Mesenchymal stem cell (in vitro differentiated cells and primary cell): ENCODE results near the gene NABP2.

Experiments
- DNase-seq: peaks from one replicate; pipeline ENCODE4 v3.0.0-alpha.2; 2013
- H2AFZ ChIP-seq: one replicate; pipeline ENCODE4 v1.6.1; 2013; ENCODE audit warnings: low read depth, mild to moderate bottlenecking, control low read depth, inconsistent platforms, low read length, moderate library complexity
- H2AK5ac ChIP-seq: 2 replicates; pipeline ENCODE4 v1.6.1; 2013; ENCODE audit warnings: low read length, moderate library complexity, mild to moderate bottlenecking, inconsistent platforms; ENCODE audit not compliant: severe bottlenecking
- H2BK120ac ChIP-seq: one replicate; pipeline ENCODE4 v1.6.1; 2013; ENCODE audit warnings: low read depth, mild to moderate bottlenecking, inconsistent platforms, low read length, moderate library complexity
- H2BK12ac ChIP-seq, 2 experiments: one replicate each; pipeline ENCODE4 v1.6.1; 2013; ENCODE audit warnings: inconsistent platforms in 2 of 2, low read length in 2 of 2, mild to moderate bottlenecking in 2 of 2, moderate library complexity in 2 of 2, control low read depth in 1 of 2
- H2BK15ac ChIP-seq: one replicate; pipeline ENCODE4 v1.6.1; 2013; ENCODE audit warnings: mild to moderate bottlenecking, low read depth, inconsistent platforms; ENCODE audit not compliant: poor library complexity, severe bottlenecking
- H2BK5ac ChIP-seq: 2 replicates; pipeline ENCODE4 v1.6.1; 2013; ENCODE audit warnings: low read depth, mild to moderate bottlenecking, low read length, control low read depth, inconsistent platforms; ENCODE audit not compliant: poor library complexity, severe bottlenecking
- H3K14ac ChIP-seq, 2 experiments: one replicate each; pipeline ENCODE4 v1.6.1; 2013; ENCODE audit warnings: inconsistent platforms in 2 of 2, low read length in 2 of 2, control low read depth in 1 of 2, mild to moderate bottlenecking in 1 of 2, moderate library complexity in 1 of 2
- H3K18ac ChIP-seq, 2 experiments: one replicate each; pipeline ENCODE4 v1.6.1; 2013; ENCODE audit warnings: inconsistent platforms in 2 of 2, low read length in 2 of 2, control low read depth in 1 of 2, low read depth in 1 of 2, mild to moderate bottlenecking in 1 of 2
- H3K23ac ChIP-seq, 2 experiments: one replicate each; pipeline ENCODE4 v1.6.1; 2013; ENCODE audit warnings: inconsistent platforms in 2 of 2, low read length in 2 of 2, mild to moderate bottlenecking in 2 of 2, moderate library complexity in 2 of 2, control low read depth in 1 of 2
- H3K27ac ChIP-seq: 2 replicates; pipeline ENCODE4 v1.5.1; 2013; ENCODE audit warnings: mild to moderate bottlenecking, moderate library complexity, low read length, control low read depth, inconsistent platforms; ENCODE audit not compliant: poor library complexity, severe bottlenecking
- H3K27me3 ChIP-seq, 2 experiments: 2 replicates each; pipeline versions ENCODE4 v1.6.1 to v1.7.0; 2013; ENCODE audit warnings: low read length in 2 of 2, mild to moderate bottlenecking in 2 of 2, moderate library complexity in 2 of 2, control low read depth in 1 of 2, inconsistent platforms in 1 of 2; ENCODE audit not compliant: control insufficient read depth in 1 of 2, insufficient read depth in 1 of 2
- H3K36me3 ChIP-seq, 2 experiments: 2 replicates each; pipeline versions ENCODE4 v1.6.1 to v1.7.0; 2013; ENCODE audit warnings: low read length in 2 of 2, control low read depth in 1 of 2, inconsistent platforms in 1 of 2, low read depth in 1 of 2, mild to moderate bottlenecking in 1 of 2; ENCODE audit not compliant: insufficient read depth in 2 of 2, control insufficient read depth in 1 of 2
- H3K4ac ChIP-seq, 2 experiments: one replicate each; pipeline ENCODE4 v1.6.1; 2013; ENCODE audit warnings: inconsistent platforms in 2 of 2, low read length in 2 of 2, mild to moderate bottlenecking in 2 of 2, moderate library complexity in 2 of 2, control low read depth in 1 of 2, low read depth in 1 of 2
- H3K4me1 ChIP-seq: 2 replicates; pipeline ENCODE4 v1.6.1; 2013; ENCODE audit warnings: low read depth, low read length, control low read depth; ENCODE audit not compliant: control insufficient read depth, insufficient read depth
- H3K4me2 ChIP-seq: 2 replicates; pipeline ENCODE4 v1.6.1; 2013; ENCODE audit warnings: low read length, mild to moderate bottlenecking, inconsistent platforms; ENCODE audit not compliant: poor library complexity, severe bottlenecking
- H3K4me3 ChIP-seq, 2 experiments: 2 replicates each; pipeline versions ENCODE4 v1.5.1 to v1.7.0; 2013; ENCODE audit warnings: low read length in 2 of 2, mild to moderate bottlenecking in 2 of 2, control low read depth in 1 of 2, low read depth in 1 of 2; ENCODE audit not compliant: insufficient read depth in 1 of 2
- H3K79me1 ChIP-seq: replicated peaks from 2 replicates; pipeline ENCODE4 v1.6.1; 2013; ENCODE audit warnings: mild to moderate bottlenecking, control low read depth, low read length, inconsistent platforms; ENCODE audit not compliant: poor library complexity, severe bottlenecking
- H3K9ac ChIP-seq: 2 replicates; pipeline ENCODE4 v1.7.0; 2013; ENCODE audit warnings: mild to moderate bottlenecking, low read length, moderate library complexity
- H3K9me3 ChIP-seq: 2 replicates; pipeline ENCODE4 v1.7.0; 2013; ENCODE audit warnings: mild to moderate bottlenecking, low read length; ENCODE audit not compliant: control insufficient read depth
- H4K8ac ChIP-seq: one replicate; pipeline ENCODE4 v1.6.1; 2013; ENCODE audit warnings: inconsistent platforms, mild to moderate bottlenecking, low read length, moderate library complexity
- H4K91ac ChIP-seq: one replicate; pipeline ENCODE4 v1.6.1; 2013; ENCODE audit warnings: mild to moderate bottlenecking, low read length, inconsistent platforms
- WGBS: methylation state at CpG from one replicate; pipeline ENCODE4 v1.1.7; 2013; ENCODE audit warnings: mixed read lengths; 5-methylcytosine and 5-hydroxymethylcytosine counted together

Gene NABP2

DNA sequence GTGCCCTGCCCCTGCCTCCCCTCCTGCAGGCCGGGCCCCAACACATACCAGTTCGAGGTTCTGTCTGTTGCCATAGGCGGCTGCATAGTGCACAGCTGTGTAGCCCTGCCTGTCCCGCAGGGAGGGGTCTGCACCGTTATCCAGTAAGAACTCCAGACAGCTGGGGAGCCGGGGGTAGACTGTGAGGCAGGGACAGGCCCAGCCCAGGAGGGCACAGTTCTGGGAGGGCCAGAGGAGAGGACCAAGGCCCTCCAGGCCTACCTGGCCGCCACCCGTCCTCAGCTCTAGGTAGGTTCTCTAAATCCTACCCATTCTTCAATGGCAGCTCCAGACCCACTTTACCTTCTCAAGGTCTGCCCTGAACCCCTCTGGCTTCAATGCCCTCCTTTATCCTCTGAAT lies 24.6 kb downstream of the NABP2 start:
- no peak overlapping the region for H3K4me3 ChIP-seq
- peaks cover 57% of the 10 kb centered on the region for H3K79me1 ChIP-seq
- H3K14ac ChIP-seq = no peak overlapping the region
- DNase-seq = no peak
- no peak overlapping the region for H2BK12ac ChIP-seq
- H2BK15ac ChIP-seq = peak overlapping the region; percentile 41
- H3K9ac ChIP-seq = no peak overlapping the region
- no peak overlapping the region for H3K18ac ChIP-seq
- H3K36me3 ChIP-seq = peaks cover 85 to 88% of the 10 kb centered on the region in 2 experiments
- H3K9me3 ChIP-seq = no peaks in the 10 kb centered on the region
- H3K27ac ChIP-seq = no peak overlapping the region
- no peak overlapping the region for H4K91ac ChIP-seq
- H2BK120ac ChIP-seq = no peak overlapping the region
- H3K27me3 ChIP-seq = no peaks in the 10 kb centered on the region
- WGBS = 99% methylated on average over 8 of the region's 8 CpGs
- no peak overlapping the region for H3K4ac ChIP-seq
- no peak overlapping the region for H2AFZ ChIP-seq
- peak overlapping the region in 1 of 2 experiments; percentile 27 for H3K23ac ChIP-seq
- H3K4me2 ChIP-seq = no peak overlapping the region
- no peak overlapping the region for H2BK5ac ChIP-seq
- no peak overlapping the region for H2AK5ac ChIP-seq
- peaks cover 11% of the 10 kb centered on the region for H3K4me1 ChIP-seq
- H4K8ac ChIP-seq = no peak overlapping the region

GRCh38 chr12:56252649-56253048 lies 28.5 kb downstream of the NABP2 start:
- no peak overlapping the region for H4K91ac ChIP-seq
- H3K9ac ChIP-seq = no peak overlapping the region
- no peak overlapping the region for H3K23ac ChIP-seq
- H2BK12ac ChIP-seq = no peak overlapping the region
- H3K4ac ChIP-seq = no peak overlapping the region
- no peak overlapping the region for H3K18ac ChIP-seq
- no peak overlapping the region for H3K4me3 ChIP-seq
- peaks cover 14% of the 10 kb centered on the region for H3K4me1 ChIP-seq
- H3K79me1 ChIP-seq = peaks cover 47% of the 10 kb centered on the region
- H3K4me2 ChIP-seq = no peak overlapping the region
- no peak overlapping the region for H3K27ac ChIP-seq
- no peak overlapping the region for H2AFZ ChIP-seq
- H3K36me3 ChIP-seq = peaks cover 73 to 87% of the 10 kb centered on the region in 2 experiments
- no peaks in the 10 kb centered on the region for H3K27me3 ChIP-seq
- WGBS = 100% methylated on average over 3 of the region's 3 CpGs
- no peak overlapping the region for H3K14ac ChIP-seq
- H2AK5ac ChIP-seq = no peak overlapping the region
- no peak overlapping the region for H2BK15ac ChIP-seq
- no peak for DNase-seq
- H2BK5ac ChIP-seq = no peak overlapping the region
- no peak overlapping the region for H2BK120ac ChIP-seq
- no peak overlapping the region for H4K8ac ChIP-seq
- no peaks in the 10 kb centered on the region for H3K9me3 ChIP-seq

- no peak overlapping the region for H3K9ac ChIP-seq
Observed at GRCh38 chr12:56253091-56253490, 28.9 kb downstream of the NABP2 start.

GRCh38 chr12:56255671-56256070 lies 31.5 kb downstream of the NABP2 start:
- Histone ChIP-seq H3K27me3 (no peaks in the 10 kb centered on the region), H3K79me1 (peaks cover 32% of the 10 kb centered on the region), H2BK5ac (no peak overlapping the region), H3K36me3 (peaks cover 47 to 58% of the 10 kb centered on the region in 2 experiments), H3K14ac (no peak overlapping the region), H2AFZ (no peak overlapping the region), H2AK5ac (peak overlapping the region; percentile 5), H3K9ac (peak overlapping the region; percentile 92), H3K4me2 (no peak overlapping the region), H3K9me3 (no peaks in the 10 kb centered on the region), H4K91ac (no peak overlapping the region), H4K8ac (no peak overlapping the region), H3K4me1 (peaks cover 16% of the 10 kb centered on the region), H2BK120ac (no peak overlapping the region), H3K18ac (no peak overlapping the region), H3K4ac (peak overlapping the region in 1 of 2 experiments; percentile 70), H3K4me3 (peak overlapping the region in 1 of 2 experiments; percentile 97), H2BK15ac (no peak overlapping the region), H2BK12ac (no peak overlapping the region), H3K27ac (no peak overlapping the region), H3K23ac (no peak overlapping the region)
- DNase-seq = no peak
- WGBS = 92% methylated on average over 7 of the region's 7 CpGs

More at GRCh38 chr12:56253091-56253490, 28.9 kb downstream of the NABP2 start:
- no peak overlapping the region for H2BK5ac ChIP-seq
- no peak overlapping the region for H3K4me3 ChIP-seq
- no peak overlapping the region for H2BK120ac ChIP-seq
- no peak overlapping the region for H3K4me2 ChIP-seq
- H2AFZ ChIP-seq = no peak overlapping the region
- no peaks in the 10 kb centered on the region for H3K27me3 ChIP-seq
- H3K4me1 ChIP-seq = peaks cover 14% of the 10 kb centered on the region
- DNase-seq = no peak
- H3K18ac ChIP-seq = no peak overlapping the region
- no peak overlapping the region for H3K14ac ChIP-seq
- WGBS = 98% methylated on average over 11 of the region's 11 CpGs
- no peak overlapping the region for H3K23ac ChIP-seq
- H3K27ac ChIP-seq = no peak overlapping the region
- no peak overlapping the region for H3K4ac ChIP-seq
- H2BK12ac ChIP-seq = no peak overlapping the region
- no peak overlapping the region for H4K8ac ChIP-seq
- no peak overlapping the region for H2BK15ac ChIP-seq
- H3K36me3 ChIP-seq = peaks cover 68 to 82% of the 10 kb centered on the region in 2 experiments
- no peaks in the 10 kb centered on the region for H3K9me3 ChIP-seq
- H3K79me1 ChIP-seq = peaks cover 44% of the 10 kb centered on the region
- H2AK5ac ChIP-seq = no peak overlapping the region
- no peak overlapping the region for H4K91ac ChIP-seq
